Ecto neural progenitor cell (in vitro differentiated cells): ENCODE measurements around the gene SLC44A5.
A peak's percentile ranks its signal among the peaks of the same experiment; 100 is the strongest.
"Not testable (repeated sequence)": the region's sequence is repeated elsewhere in the genome, so short reads cannot be mapped to it uniquely, and the experiment has no call there.

Experiments
- DNase-seq: peaks from one replicate; pipeline ENCODE4 v3.0.0-alpha.2; 2018; ENCODE audit warnings: low spot score

SLC44A5 gene

GRCh38 chr1:75611014-75611413 lies at the start of gene SLC44A5:
Gene SLC44A5 (minus strand): TSS chr1:75611114. CDS start chr1:75541447, 69,667 bp downstream.
- DNase-seq, result no peak

GRCh38 chr1:75655931-75656330 lies 45.0 kb upstream of the SLC44A5 start:
- DNase-seq, result no peak

DNA sequence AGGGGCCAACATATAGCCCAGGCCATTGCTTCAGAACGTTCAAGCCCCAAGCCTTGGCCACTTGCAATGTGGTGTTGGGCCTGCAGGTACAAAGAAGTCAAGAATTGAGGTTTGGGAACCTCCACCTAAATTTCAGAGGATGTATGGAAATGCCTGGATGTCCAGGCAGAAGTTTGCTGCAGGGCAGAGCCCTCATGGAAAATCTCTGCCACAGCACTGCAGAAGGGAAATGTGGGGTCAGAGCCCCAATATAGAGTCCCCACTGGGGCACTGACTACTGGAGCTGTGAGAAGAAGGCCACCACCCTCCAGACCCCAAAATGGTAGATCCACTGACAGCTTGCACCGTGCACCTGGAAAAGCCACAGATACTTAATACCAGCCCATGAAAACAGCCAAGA lies 36.3 kb upstream of the SLC44A5 start:
- DNase-seq, result not testable (repeated sequence)

DNA sequence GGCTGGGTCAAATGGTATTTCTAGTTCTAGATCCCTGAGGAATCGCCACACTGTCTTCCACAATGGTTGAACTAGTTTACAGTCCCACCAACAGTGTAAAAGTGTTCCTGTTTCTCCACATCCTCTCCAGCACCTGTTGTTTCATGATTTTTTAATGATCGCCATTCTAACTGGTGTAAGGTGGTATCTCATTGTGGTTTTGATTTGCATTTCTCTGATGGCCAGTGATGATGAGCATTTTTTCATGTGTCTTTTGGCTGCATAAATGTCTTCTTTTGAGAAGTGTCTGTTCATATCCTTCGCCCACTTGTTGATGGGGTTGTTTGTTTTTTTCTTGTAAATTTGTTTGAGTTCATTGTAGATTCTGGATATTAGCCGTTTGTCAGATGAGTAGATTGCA lies 34.2 kb upstream of the SLC44A5 start:
- not testable (repeated sequence) for DNase-seq

DNA sequence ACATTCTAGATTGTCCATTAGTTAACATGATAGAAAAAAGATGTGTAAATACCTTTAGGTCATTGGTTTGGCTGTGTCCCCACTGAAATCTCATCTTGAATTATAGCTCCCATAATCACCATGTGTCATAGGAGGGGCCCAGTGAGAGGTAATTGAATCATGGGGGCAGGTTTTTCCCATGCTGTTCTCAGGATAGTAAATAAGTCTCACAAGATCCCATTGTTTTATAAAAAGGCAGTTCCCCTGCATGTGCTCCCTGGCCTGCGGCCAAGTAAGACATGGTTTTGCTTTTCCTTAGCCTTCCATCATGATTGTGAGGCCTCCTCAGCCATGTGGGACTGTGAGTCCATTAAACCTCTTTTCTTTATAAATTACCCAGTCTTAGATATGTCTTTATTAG lies 32.5 kb upstream of the SLC44A5 start:
- DNase-seq, result no peak

GRCh38 chr1:75641325-75641724 lies 30.4 kb upstream of the SLC44A5 start:
- DNase-seq, result no peak

- DNase-seq, result no peak
Observed at GRCh38 chr1:75640137-75640536, 29.2 kb upstream of the SLC44A5 start.

GRCh38 chr1:75632350-75632949 lies 21.5 kb upstream of the SLC44A5 start:
- DNase-seq, result no peak

GRCh38 chr1:75630998-75631397 lies 20.1 kb upstream of the SLC44A5 start:
- DNase-seq, result no peak

GRCh38 chr1:75630004-75630594 lies 19.2 kb upstream of the SLC44A5 start:
- DNase-seq, result peak; percentile 56

DNA sequence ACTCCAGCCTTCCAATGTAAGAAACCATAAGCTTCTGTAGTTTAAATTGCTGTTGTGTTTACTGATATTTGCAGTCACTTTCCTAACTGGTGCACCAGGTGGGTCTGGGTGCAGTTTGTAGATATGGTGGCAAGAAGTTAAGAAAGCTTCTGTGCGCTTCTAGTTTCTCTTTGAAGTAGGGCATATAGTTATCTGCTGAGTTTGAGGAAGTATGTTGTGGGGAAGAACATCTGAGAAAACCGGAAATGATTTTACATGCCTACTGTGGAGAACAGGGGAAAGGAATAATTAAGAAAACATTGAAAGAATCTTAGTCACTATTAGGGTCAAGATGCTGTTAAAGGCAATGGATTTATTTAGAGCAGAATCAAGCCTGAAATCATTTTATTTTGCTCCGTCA lies 14.9 kb upstream of the SLC44A5 start:
- no peak for DNase-seq

- DNase-seq, result no peak
Observed at GRCh38 chr1:75618382-75618781, 7.5 kb upstream of the SLC44A5 start.

DNA sequence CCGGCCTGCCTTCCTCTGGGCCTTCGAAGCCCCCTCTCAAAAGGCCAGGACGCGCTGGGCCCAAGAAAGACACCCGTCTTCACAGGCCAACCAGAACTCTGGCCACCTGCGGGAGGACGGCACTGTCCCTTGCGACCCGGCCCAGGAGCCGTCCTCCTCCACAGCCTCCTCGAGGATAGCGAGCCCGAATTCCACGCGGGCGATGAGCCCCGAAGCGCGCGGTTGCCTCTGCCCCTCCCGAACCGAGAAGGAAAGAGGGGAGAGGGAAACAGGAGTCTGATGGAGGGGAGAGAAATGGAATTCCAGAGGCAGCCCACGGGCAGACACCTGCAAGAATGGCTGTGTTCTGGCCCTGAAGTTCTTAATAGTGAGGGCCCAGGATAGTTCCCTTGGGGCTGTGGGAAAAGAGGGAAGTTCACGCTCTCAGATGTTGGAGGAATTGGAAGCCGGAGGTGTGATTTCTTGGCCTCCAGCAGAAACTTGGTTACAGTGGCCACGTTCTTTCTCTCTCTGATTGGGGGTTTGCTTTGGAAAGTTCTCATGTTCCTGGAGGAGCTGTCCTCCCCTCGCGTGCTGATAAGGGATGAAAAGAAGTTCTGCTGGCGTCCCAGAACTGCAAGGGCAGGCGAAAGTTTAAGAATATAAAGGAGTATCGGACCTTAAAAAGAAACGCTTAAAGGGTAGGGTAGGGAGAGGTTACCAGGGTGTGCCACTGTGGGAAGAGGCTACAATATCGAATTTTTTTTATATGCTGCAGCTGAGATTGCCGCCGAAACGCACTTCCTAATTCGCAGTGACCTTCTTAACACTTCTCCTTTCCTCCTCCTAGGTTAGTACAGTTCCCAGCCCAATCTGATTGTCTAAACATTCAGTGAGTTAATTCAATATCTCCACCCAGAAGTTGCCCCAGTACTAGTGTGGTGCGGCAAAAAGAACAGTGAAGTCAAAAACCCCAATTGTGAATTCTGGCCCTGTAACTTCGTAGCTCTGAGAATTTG lies 5.8 kb upstream of the SLC44A5 start:
- DNase-seq, result peak; percentile 67

GRCh38 chr1:75615613-75616435 lies 4.9 kb upstream of the SLC44A5 start:
- peak; percentile 73 for DNase-seq

DNA sequence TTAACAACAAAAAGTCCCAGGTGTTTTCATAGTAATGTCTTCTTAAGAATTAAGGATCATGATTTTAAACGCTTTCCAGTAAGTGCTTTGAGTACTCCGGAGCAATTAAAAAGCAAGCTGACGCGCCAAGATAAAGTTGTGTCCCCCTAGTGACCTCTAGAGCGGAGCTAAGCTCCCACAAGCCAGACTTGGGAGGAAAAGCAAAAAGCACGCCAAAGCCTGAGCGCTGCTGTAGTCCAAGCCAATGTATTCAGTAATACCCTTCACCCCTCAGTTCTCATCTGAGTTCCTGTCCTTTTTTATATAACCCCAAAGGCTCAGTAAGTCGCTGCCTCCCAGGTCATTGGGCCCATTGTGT lies 3.5 kb upstream of the SLC44A5 start:
- no peak for DNase-seq

- no peak for DNase-seq
Observed at GRCh38 chr1:75613916-75614315, 3.0 kb upstream of the SLC44A5 start.

GRCh38 chr1:75612976-75613375 lies 2.1 kb upstream of the SLC44A5 start:
- DNase-seq, result no peak

DNA sequence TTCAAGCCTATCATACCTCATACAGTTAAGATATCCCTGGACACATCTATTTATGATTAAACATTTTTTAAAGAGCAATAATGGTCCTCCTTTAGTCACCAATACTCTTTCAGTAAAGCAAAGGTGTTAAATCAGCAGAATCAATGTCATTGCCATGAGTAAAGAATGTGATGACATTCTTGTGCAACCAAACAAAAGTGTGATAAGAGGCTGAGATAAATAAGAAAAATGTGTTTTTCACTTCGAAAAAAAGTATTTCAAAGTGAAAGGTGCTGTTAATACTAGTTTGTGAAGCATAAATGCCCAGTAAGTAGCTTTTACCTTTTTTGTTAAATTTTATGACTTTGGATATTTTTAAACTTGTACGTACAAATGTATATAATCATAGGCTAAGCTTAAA lies 8.4 kb downstream of the SLC44A5 start:
- no peak for DNase-seq

DNA sequence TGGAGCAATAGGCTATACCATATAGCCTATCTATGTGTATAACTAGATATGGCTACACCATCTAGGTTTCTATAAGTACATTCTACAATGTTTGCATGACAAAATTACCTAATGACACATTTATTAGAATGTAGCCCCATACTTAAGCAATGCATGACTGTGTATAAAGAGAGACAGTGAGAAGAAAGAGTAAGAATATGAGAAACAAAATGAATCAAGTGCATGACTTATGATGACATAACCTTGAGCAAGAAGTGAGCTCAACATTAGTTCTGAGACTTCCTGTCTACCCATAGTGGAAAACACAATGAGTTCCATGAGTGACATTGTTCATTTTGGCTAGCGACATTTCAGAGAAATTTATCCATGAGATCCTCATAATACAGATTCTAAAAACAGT lies 10.1 kb downstream of the SLC44A5 start:
- DNase-seq, result no peak

DNA sequence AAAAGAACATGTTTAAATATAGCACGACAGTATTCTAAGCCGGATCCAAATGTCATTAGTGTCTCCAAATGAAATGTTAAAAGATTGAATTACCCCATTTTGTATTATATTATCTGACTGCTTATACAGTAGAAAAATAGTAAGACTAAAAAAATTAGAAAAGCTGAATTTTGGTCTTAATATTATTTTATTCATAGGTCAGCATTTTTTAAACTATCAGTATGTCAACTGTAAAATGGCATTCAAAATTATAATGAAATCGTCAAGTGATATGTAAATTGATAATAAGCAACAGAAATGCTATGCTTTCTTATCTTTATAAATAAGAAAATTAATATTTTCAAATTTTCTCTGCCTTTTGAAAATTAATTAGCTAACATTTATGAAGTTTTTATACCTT lies 16.6 kb downstream of the SLC44A5 start:
- no peak for DNase-seq

DNA sequence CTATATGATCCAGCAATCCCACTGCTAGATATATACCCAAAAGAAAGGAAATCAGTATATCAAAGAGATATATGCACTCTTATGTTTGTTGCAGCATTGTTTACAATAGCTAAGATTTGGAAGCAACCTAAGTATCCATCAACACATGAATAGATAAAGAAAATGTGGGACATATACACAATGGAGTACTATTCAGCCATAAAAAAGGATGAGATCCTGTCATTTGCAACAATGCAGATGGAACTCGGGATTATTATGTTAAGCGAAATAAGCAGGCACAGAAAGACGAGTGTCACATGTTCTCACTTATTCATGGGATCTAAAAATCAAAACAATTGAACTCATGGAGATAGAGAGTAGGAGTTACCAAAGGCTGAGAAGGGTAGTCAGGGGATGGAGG lies 17.5 kb downstream of the SLC44A5 start:
- DNase-seq, result not testable (repeated sequence)

- no peak for DNase-seq
Observed at GRCh38 chr1:75589637-75590036, 21.3 kb downstream of the SLC44A5 start.
